ENCODE results near the gene DNM3. TPM values are rescaled to one million over a fixed set of nuclear protein-coding genes. Genes with fewer than 3 reads are reported as not detected.

DNM3 gene
- total and polyA plus RNA-seq, 9 of the 15 experiments (the other 6 are each of a cell fraction or from before 2014, with no cell fraction given), result 0.08 to 0.36 (median 0.22) TPM; not detected in 1

DNA sequence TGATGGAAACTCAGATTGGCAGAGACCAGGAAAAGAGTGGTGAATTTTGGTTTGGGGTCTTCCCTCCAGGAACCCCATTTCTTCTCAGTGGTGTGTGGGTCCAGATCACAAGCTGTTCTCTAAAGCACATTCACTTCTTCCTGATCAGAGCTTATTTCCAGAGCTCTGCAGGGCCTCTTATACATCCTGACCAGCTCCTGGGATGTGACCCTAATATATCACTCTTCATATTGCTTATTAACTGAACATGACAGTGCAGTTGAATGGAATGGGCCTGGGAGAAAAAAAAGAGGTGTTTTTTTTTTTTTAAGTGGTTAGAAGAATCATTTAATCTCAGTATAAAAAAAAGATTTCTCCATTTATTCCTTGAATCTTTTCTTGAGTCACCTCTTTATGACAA lies 29.6 kb upstream of the DNM3 start:
- H3K79me2 ChIP-seq (ENCODE audit: control insufficient read depth, insufficient read depth, low read length), result no peaks in the 10 kb centered on the region
- ChIA-PET POLR2A (no interaction called here), CTCF (ENCODE audit: low intra/inter-chr PET ratio) (no interaction called here)
- H3K9me1 ChIP-seq (ENCODE audit: control insufficient read depth, insufficient read depth, low read length), result no peaks in the 10 kb centered on the region
- H3K27ac ChIP-seq (ENCODE audit: extremely low read depth, low read depth, low read length), result no peak overlapping the region
- no peak overlapping the region for H3K9ac ChIP-seq (ENCODE audit: insufficient read depth in 1 of 2, low read depth in 2 of 2, low read length in 2 of 2)
- in situ Hi-C loops (cut with MboI), result no loop called here
- intact Hi-C loops (cut with micrococcal nuclease), result no loop called here
- BruUV-seq (replicated peaks), result no TSS peak
- TF ChIP-seq CGGBP1 (CRISPR knock-in tag; IDR thresholded peaks at IDR 0.05) (no peak), ZNF232 (CRISPR knock-in tag; IDR thresholded peaks at IDR 0.05) (no peak), NEUROD1 (IDR thresholded peaks at IDR 0.05; ENCODE audit: borderline replicate concordance, low read depth, low read length, partially characterized antibody) (no peak), PURB (CRISPR knock-in tag; IDR thresholded peaks at IDR 0.05; ENCODE audit: low read depth) (no peak), STAT5B (CRISPR knock-in tag; IDR thresholded peaks at IDR 0.05) (no peak), POLR3A (IDR thresholded peaks at IDR 0.05; ENCODE audit: borderline replicate concordance, extremely low read depth, insufficient read depth, insufficient read length) (no peak), DMBX1 (CRISPR knock-in tag; IDR thresholded peaks at IDR 0.05; ENCODE audit: borderline replicate concordance) (no peak), HOXB6 (CRISPR knock-in tag; IDR thresholded peaks at IDR 0.05; ENCODE audit: borderline replicate concordance) (no peak)
- TF ChIP-seq, protein P1, sequence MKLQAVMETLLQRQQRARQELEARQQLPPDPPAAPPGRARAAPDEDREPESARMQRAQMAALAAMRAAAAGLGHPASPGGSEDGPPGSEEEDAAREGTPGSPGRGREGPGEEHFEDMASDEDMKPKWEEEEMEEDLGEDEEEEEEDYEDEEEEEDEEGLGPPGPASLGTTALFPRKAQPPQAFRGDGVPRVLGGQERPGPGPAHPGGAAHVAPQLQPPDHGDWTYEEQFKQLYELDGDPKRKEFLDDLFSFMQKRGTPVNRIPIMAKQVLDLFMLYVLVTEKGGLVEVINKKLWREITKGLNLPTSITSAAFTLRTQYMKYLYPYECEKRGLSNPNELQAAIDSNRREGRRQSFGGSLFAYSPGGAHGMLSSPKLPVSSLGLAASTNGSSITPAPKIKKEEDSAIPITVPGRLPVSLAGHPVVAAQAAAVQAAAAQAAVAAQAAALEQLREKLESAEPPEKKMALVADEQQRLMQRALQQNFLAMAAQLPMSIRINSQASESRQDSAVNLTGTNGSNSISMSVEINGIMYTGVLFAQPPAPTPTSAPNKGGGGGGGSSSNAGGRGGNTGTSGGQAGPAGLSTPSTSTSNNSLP (IDR thresholded peaks at IDR 0.05; ENCODE audit: borderline replicate concordance, low read depth, low read length), result no peak
- TF ChIP-seq, protein P2, sequence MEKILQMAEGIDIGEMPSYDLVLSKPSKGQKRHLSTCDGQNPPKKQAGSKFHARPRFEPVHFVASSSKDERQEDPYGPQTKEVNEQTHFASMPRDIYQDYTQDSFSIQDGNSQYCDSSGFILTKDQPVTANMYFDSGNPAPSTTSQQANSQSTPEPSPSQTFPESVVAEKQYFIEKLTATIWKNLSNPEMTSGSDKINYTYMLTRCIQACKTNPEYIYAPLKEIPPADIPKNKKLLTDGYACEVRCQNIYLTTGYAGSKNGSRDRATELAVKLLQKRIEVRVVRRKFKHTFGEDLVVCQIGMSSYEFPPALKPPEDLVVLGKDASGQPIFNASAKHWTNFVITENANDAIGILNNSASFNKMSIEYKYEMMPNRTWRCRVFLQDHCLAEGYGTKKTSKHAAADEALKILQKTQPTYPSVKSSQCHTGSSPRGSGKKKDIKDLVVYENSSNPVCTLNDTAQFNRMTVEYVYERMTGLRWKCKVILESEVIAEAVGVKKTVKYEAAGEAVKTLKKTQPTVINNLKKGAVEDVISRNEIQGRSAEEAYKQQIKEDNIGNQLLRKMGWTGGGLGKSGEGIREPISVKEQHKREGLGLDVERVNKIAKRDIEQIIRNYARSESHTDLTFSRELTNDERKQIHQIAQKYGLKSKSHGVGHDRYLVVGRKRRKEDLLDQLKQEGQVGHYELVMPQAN (IDR thresholded peaks at IDR 0.05; ENCODE audit: borderline replicate concordance), result no peak
- DNase-seq (ENCODE audit: extremely low read depth in 1 of 4, low spot score in 3 of 4) (no peak), ATAC-seq (no peak), FAIRE-seq (no peak)
- no peak overlapping the region for H2AFZ ChIP-seq (ENCODE audit: low read depth, low read length)
- no peak overlapping the region for H3K4me3 ChIP-seq
- no peaks in the 10 kb centered on the region for H3K27me3 ChIP-seq (ENCODE audit: control insufficient read depth in 2 of 2, insufficient read depth in 2 of 2, low read length in 2 of 2)
- H3K9me3 ChIP-seq (replicated peaks; ENCODE audit: control insufficient read depth, insufficient read depth, low read depth, low read length), result no peaks in the 10 kb centered on the region
- H3K4me1 ChIP-seq (replicated peaks in 1 of 2; ENCODE audit: control insufficient read depth in 2 of 2, insufficient read depth in 2 of 2, low read length in 2 of 2), result no peaks in the 10 kb centered on the region
- no peaks in the 10 kb centered on the region for H4K20me1 ChIP-seq (replicated peaks; ENCODE audit: control insufficient read depth, insufficient read depth, low read length)
- H3K4me2 ChIP-seq (ENCODE audit: insufficient read depth, low read length), result no peak overlapping the region
- H3K36me3 ChIP-seq (ENCODE audit: control insufficient read depth, insufficient read depth, low read length), result no peaks in the 10 kb centered on the region
